A673 (cell line): ENCODE measurements around the gene BIRC5. TPM values are rescaled to one million over a fixed set of nuclear protein-coding genes. Genes with fewer than 3 reads are reported as not detected.
"Not testable (repeated sequence)": the region's sequence is repeated elsewhere in the genome, so short reads cannot be mapped to it uniquely, and the experiment has no call there.

Source experiments
- BruUV-seq: library from RNA; stranded (reverse); fragments of 400-500 nt; replicated peaks from 2 replicates; lab custom pipeline; 2021; lab: Mats Ljungman, UMichigan
- CTCF ChIA-PET: fragments of 300-600 bp; sonication (Branson Sonifier 250); formaldehyde crosslinking; loops from one replicate; lab custom pipeline; 2022; ENCODE audit warnings: antibody characterized with exemption; lab: Charles Lee
- POLR2A ChIA-PET: fragments of 300-600 bp; sonication (Branson Sonifier 250); formaldehyde crosslinking; loops from one replicate; lab custom pipeline; 2022; ENCODE audit warnings: antibody characterized with exemption; ENCODE audit not compliant: low non-redundant PET; lab: Charles Lee
- DNase-seq: peaks from one replicate; pipeline ENCODE4 v3.0.0-alpha.2; 2015; ENCODE audit warnings: low spot score
- H3K27ac ChIP-seq: fragments of 200-600 bp; sonication (generic); 2 replicates; pipeline ENCODE4 v1.5.1; 2016; ENCODE audit warnings: mixed run types, low read depth, mild to moderate bottlenecking, mixed read lengths, antibody characterized with exemption, low read length; ENCODE audit not compliant: poor library complexity, severe bottlenecking
- H3K27me3 ChIP-seq: fragments of 200-600 bp; sonication (generic); replicated peaks from 2 replicates; pipeline ENCODE4 v1.6.1; 2017; ENCODE audit warnings: mixed run types, low read depth, mild to moderate bottlenecking, mixed read lengths, antibody characterized with exemption, low read length; ENCODE audit not compliant: insufficient read depth, poor library complexity
- H3K36me3 ChIP-seq: fragments of 200-600 bp; sonication (generic); 2 replicates; pipeline ENCODE4 v1.6.1; 2016; ENCODE audit warnings: mixed run types, mild to moderate bottlenecking, mixed read lengths, antibody characterized with exemption, low read length; ENCODE audit not compliant: insufficient read depth, poor library complexity, severe bottlenecking
- H3K4me1 ChIP-seq: fragments of 200-600 bp; sonication (generic); 2 replicates; pipeline ENCODE4 v1.6.1; 2017; ENCODE audit warnings: mixed run types, mild to moderate bottlenecking, mixed read lengths, antibody characterized with exemption, low read length; ENCODE audit not compliant: insufficient read depth, poor library complexity, severe bottlenecking
- H3K4me3 ChIP-seq: fragments of 200-600 bp; sonication (generic); 2 replicates; pipeline ENCODE4 v1.5.1; 2016; ENCODE audit warnings: low read depth, mixed run types, mild to moderate bottlenecking, mixed read lengths, low read length; ENCODE audit not compliant: poor library complexity, severe bottlenecking
- H3K9me3 ChIP-seq: fragments of 200-600 bp; sonication (generic); 2 replicates; pipeline ENCODE4 v1.6.1; 2016; ENCODE audit warnings: mixed run types, low read depth, mild to moderate bottlenecking, mixed read lengths, antibody characterized with exemption, low read length; ENCODE audit not compliant: poor library complexity, severe bottlenecking
- EZH2 ChIP-seq: fragments of 200-600 bp; sonication (generic); IDR thresholded peaks from 2 replicates; pipeline ENCODE4 v1.6.1; 2017; ENCODE audit warnings: borderline replicate concordance, low read depth, mild to moderate bottlenecking, mixed read lengths, antibody characterized with exemption, low read length; ENCODE audit not compliant: poor library complexity, severe bottlenecking
- intact Hi-C: fragments of 100-400 bp; cut with micrococcal nuclease; formaldehyde crosslinking; loops from one replicate; pipeline ENCODE4 v1.10.0; 2022; ENCODE audit not compliant: unreplicated experiment
- total RNA-seq: library from RNA; stranded (reverse); gene quantifications from 2 replicates; pipeline ENCODE4 v1.2.3, GENCODE V29; 2021
- TF ChIP-seq, protein P1 (sequence below): fragments of 300-800, 200-600 bp; sonication (generic); conservative IDR thresholded peaks from 2 replicates; pipeline ENCODE4 v1.5.1; 2017; ENCODE audit warnings: low read depth, mild to moderate bottlenecking, antibody characterized with exemption, low read length, moderate library complexity, mixed read lengths

Gene BIRC5
- total RNA-seq, 1 experiment from 2014 or later: 158 TPM

DNA sequence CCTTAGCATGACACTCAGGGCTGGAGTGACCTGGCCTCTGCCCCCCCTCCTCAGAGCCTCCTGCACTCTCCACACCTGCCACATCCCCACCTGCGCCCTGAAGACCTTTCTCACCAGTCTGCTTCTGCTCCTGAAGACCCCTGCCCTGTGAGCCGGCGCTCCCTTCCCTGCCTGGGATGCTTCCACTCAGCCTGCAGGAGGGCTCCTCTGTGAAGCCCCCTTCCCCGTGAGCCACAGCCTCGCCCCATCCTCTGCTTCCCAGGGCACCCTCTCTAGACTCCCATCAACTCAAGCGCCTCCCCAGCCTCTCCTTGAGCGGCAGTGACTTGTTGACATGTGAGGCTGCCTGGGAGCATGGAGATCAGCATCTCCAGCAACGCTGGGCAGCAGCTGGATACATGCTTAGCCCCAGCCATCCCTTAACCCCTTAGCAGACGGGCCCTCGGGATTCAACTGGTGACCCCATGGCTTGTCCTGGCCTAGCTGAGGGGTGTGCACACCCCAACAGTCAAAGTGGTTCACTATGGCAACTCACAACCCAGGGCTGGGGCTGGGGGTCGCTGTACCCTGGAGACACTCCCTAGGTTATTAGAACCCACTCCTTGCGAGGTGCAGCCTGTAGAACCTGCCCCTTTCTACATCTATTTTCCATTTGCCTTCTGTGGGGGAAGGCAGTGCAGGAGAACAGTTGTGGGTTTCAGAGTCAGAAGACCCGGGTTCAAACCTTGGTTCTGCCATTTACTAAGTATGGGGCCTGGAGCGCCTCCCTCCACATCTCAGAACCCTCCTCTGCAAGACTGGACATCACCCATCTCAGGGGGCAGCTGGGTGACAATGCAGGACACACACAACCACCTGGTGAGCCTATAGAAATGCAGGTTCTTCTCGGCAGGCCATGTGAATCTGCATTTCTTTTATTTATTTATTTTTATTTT is 38.9 kb downstream of the BIRC5 start:
- TF ChIP-seq, protein P1, sequence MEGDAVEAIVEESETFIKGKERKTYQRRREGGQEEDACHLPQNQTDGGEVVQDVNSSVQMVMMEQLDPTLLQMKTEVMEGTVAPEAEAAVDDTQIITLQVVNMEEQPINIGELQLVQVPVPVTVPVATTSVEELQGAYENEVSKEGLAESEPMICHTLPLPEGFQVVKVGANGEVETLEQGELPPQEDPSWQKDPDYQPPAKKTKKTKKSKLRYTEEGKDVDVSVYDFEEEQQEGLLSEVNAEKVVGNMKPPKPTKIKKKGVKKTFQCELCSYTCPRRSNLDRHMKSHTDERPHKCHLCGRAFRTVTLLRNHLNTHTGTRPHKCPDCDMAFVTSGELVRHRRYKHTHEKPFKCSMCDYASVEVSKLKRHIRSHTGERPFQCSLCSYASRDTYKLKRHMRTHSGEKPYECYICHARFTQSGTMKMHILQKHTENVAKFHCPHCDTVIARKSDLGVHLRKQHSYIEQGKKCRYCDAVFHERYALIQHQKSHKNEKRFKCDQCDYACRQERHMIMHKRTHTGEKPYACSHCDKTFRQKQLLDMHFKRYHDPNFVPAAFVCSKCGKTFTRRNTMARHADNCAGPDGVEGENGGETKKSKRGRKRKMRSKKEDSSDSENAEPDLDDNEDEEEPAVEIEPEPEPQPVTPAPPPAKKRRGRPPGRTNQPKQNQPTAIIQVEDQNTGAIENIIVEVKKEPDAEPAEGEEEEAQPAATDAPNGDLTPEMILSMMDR: no peak
- TF ChIP-seq EZH2: no peak
- intact Hi-C loops: loop anchor here (5.0 kb wide), 1 partner anchor 169 kb away; no protein-coding TSS in a partner anchor
- Histone ChIP-seq H3K27me3 (no peaks in the 10 kb centered on the region), H3K36me3 (no peaks in the 10 kb centered on the region), H3K4me1 (peaks cover 5% of the 10 kb centered on the region), H3K4me3 (no peak overlapping the region), H3K27ac (no peak overlapping the region), H3K9me3 (no peaks in the 10 kb centered on the region)
- DNase-seq: no peak
- POLR2A ChIA-PET: no interaction called here
- CTCF ChIA-PET: no interaction called here
- no TSS peak for BruUV-seq

DNA sequence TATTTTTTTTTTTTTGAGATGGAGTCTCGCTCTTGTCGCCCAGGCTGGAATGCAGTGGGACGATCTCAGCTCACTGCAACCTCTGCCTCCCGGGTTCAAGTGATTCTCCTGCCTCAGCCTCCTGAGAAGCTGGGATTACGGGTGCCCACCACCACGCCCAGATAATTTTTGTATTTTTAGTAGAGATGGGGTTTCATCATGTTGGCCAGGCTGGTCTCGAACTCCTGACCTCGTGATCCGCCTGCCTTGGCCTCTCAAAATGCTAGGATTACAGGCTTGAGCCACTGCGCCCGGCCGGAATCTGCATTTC is 39.5 kb downstream of the BIRC5 start:
- H3K36me3 ChIP-seq, BruUV-seq, H3K27ac ChIP-seq, H3K27me3 ChIP-seq, H3K9me3 ChIP-seq, CTCF ChIA-PET, POLR2A ChIA-PET, DNase-seq: not testable (repeated sequence)
- H3K4me3 ChIP-seq: peak overlapping the region; percentile 100
- H3K4me1 ChIP-seq: peaks cover 10% of the 10 kb centered on the region
- intact Hi-C loops: loop anchor here (5.0 kb wide), 1 partner anchor 169 kb away; no protein-coding TSS in a partner anchor

DNA sequence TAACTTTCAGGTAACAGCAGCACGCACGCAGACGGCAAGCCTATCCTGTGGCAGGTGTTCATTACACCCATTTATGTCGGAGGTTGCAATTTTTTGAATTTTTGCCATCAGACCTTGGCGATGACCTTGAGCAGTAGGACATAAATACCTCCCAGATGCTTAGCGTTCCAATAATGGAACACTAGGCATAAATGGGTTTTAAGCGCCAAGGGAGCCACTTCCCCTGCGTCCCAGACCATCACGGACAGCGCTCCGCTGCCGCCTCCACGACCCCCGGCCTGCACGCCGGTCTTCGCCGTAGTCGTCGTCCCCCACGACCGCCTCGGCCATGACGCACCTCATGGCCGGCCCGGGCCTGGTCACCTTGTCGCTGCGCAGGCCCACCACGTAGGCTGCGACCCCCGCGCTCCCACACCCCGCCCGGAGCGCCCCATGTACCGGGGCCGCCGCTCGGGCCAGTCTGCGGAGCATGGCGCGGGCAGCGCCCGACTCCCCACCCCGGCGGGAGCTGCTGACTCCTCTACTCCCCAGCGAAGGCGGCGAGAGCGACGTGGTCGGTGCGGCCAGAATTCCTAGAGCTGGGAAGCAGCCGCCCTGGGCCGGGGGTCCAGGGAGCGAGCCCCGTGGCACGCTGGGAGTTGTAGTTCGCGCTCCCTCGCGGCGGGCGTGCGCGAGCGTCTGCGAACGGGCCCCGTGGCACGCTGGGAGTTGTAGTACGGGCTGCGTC is 40.1 kb downstream of the BIRC5 start:
- intact Hi-C loops: loop anchor here (5.0 kb wide), 1 partner anchor 168 kb away; no protein-coding TSS in a partner anchor
- CTCF ChIA-PET: no interaction called here
- TSS peak; percentile 71 for BruUV-seq
- H3K36me3 ChIP-seq: no peaks in the 10 kb centered on the region
- peaks cover 14% of the 10 kb centered on the region for H3K4me1 ChIP-seq
- no peak for TF ChIP-seq EZH2
- TF ChIP-seq, protein P1: no peak
- DNase-seq: peak; percentile 93
- H3K4me3 ChIP-seq: peak overlapping the region; percentile 100
- H3K27me3 ChIP-seq: no peaks in the 10 kb centered on the region
- peak overlapping the region; percentile 85 for H3K27ac ChIP-seq
- POLR2A ChIA-PET: no interaction called here
- no peaks in the 10 kb centered on the region for H3K9me3 ChIP-seq
